H9 (cell line): ENCODE results near the gene MT1M. TPM values are rescaled to one million over a fixed set of nuclear protein-coding genes. Genes with fewer than 3 reads are reported as not detected.
"Not testable (repeated sequence)": the region's sequence is repeated elsewhere in the genome, so short reads cannot be mapped to it uniquely, and the experiment has no call there.

ENCODE experiments used
- DNase-seq: peaks from one replicate; pipeline ENCODE4 v3.0.0-alpha.2; 2017
- H2AFZ ChIP-seq: one replicate; pipeline ENCODE4 v1.6.1; 2013; ENCODE audit warnings: mild to moderate bottlenecking, low read length, control low read depth, moderate library complexity
- H2AK5ac ChIP-seq: 2 replicates; pipeline ENCODE4 v1.6.1; 2013; ENCODE audit warnings: low read length, control low read depth, mixed read lengths; ENCODE audit not compliant: insufficient read length
- H2BK120ac ChIP-seq: one replicate; pipeline ENCODE4 v1.6.1; 2013; ENCODE audit warnings: low read depth, mild to moderate bottlenecking, low read length, control low read depth, inconsistent platforms; ENCODE audit not compliant: poor library complexity, severe bottlenecking
- H2BK12ac ChIP-seq: 2 replicates; pipeline ENCODE4 v1.6.1; 2013; ENCODE audit warnings: low read length, control low read depth, mixed read lengths, low read depth; ENCODE audit not compliant: insufficient read length
- H2BK15ac ChIP-seq: 2 replicates; pipeline ENCODE4 v1.6.1; 2013; ENCODE audit warnings: low read depth, low read length, control low read depth
- H2BK20ac ChIP-seq: one replicate; pipeline ENCODE4 v1.6.1; 2013; ENCODE audit warnings: low read depth, mild to moderate bottlenecking, low read length, control low read depth, inconsistent platforms; ENCODE audit not compliant: poor library complexity, severe bottlenecking
- H2BK5ac ChIP-seq: 2 replicates; pipeline ENCODE4 v1.6.1; 2013; ENCODE audit warnings: low read length, control low read depth, mixed read lengths; ENCODE audit not compliant: insufficient read length
- H3K14ac ChIP-seq: 2 replicates; pipeline ENCODE4 v1.6.1; 2013; ENCODE audit warnings: low read length, control low read depth; ENCODE audit not compliant: insufficient read depth
- H3K18ac ChIP-seq: 2 replicates; pipeline ENCODE4 v1.6.1; 2013; ENCODE audit warnings: low read depth, mild to moderate bottlenecking, mixed read lengths, low read length, control low read depth; ENCODE audit not compliant: insufficient read length
- H3K23ac ChIP-seq: 2 replicates; pipeline ENCODE4 v1.6.1; 2013; ENCODE audit warnings: low read length, control low read depth, mixed read lengths, low read depth; ENCODE audit not compliant: insufficient read length
- H3K23me2 ChIP-seq: 2 replicates; pipeline ENCODE4 v1.6.1; 2013; ENCODE audit warnings: low read depth, mild to moderate bottlenecking, mixed read lengths, low read length, control low read depth; ENCODE audit not compliant: insufficient read length, poor library complexity, severe bottlenecking
- H3K27ac ChIP-seq: 2 replicates; pipeline ENCODE4 v1.5.1; 2013; ENCODE audit warnings: low read length, control low read depth, mixed read lengths, low read depth; ENCODE audit not compliant: insufficient read length
- H3K27me3 ChIP-seq: 2 replicates; pipeline ENCODE4 v1.6.1; 2013; ENCODE audit warnings: low read length, control low read depth, inconsistent platforms; ENCODE audit not compliant: insufficient read depth
- H3K4ac ChIP-seq: 2 replicates; pipeline ENCODE4 v1.6.1; 2013; ENCODE audit warnings: low read depth, mild to moderate bottlenecking, control low read depth, inconsistent platforms, low read length, moderate library complexity
- H3K4me1 ChIP-seq: 2 replicates; pipeline ENCODE4 v1.6.1; 2013; ENCODE audit warnings: low read length, control low read depth, inconsistent platforms; ENCODE audit not compliant: insufficient read depth
- H3K4me2 ChIP-seq: 2 replicates; pipeline ENCODE4 v1.6.1; 2013; ENCODE audit warnings: low read length, control low read depth, mixed read lengths; ENCODE audit not compliant: insufficient read length, insufficient read depth
- H3K56ac ChIP-seq: 2 replicates; pipeline ENCODE4 v1.6.1; 2013; ENCODE audit warnings: low read depth, mild to moderate bottlenecking, mixed read lengths, low read length, control low read depth; ENCODE audit not compliant: insufficient read length
- H3K79me1 ChIP-seq: 2 replicates; pipeline ENCODE4 v1.6.1; 2013; ENCODE audit warnings: low read depth, mild to moderate bottlenecking, moderate library complexity, low read length, control low read depth, inconsistent platforms; ENCODE audit not compliant: insufficient read depth, poor library complexity, severe bottlenecking
- H3K79me2 ChIP-seq: 2 replicates; pipeline ENCODE4 v1.6.1; 2013; ENCODE audit warnings: low read length, control low read depth, inconsistent platforms; ENCODE audit not compliant: insufficient read depth
- H3K9ac ChIP-seq: 2 replicates; pipeline ENCODE4 v1.6.1; 2013; ENCODE audit warnings: low read length, control low read depth, mixed read lengths; ENCODE audit not compliant: insufficient read length; ENCODE audit errors: extremely low read depth
- H3K9me3 ChIP-seq: one replicate; pipeline ENCODE4 v1.6.1; 2013; ENCODE audit warnings: low read depth, low read length, inconsistent platforms; ENCODE audit not compliant: control insufficient read depth
- H3T11ph ChIP-seq: one replicate; pipeline ENCODE4 v1.6.1; 2013; ENCODE audit warnings: mild to moderate bottlenecking, low read length, control low read depth, inconsistent platforms
- H4K20me1 ChIP-seq: one replicate; pipeline ENCODE4 v1.6.1; 2013; ENCODE audit not compliant: control insufficient read depth, insufficient read length, insufficient read depth
- H4K5ac ChIP-seq: 2 replicates; pipeline ENCODE4 v1.6.1; 2013; ENCODE audit warnings: low read depth, mild to moderate bottlenecking, mixed read lengths, low read length, control low read depth; ENCODE audit not compliant: insufficient read length
- H4K8ac ChIP-seq: replicated peaks from 2 replicates; pipeline ENCODE4 v1.6.1; 2013; ENCODE audit warnings: low read length, control low read depth, mixed read lengths, low read depth; ENCODE audit not compliant: insufficient read length
- H4K91ac ChIP-seq: 2 replicates; pipeline ENCODE4 v1.6.1; 2013; ENCODE audit warnings: low read depth, mild to moderate bottlenecking, moderate library complexity, mixed read lengths, low read length, control low read depth; ENCODE audit not compliant: insufficient read length
- H3K27ac Mint-ChIP-seq, 3 experiments: 2 replicates in 2 of 3; 3 replicates in 1 of 3; pipeline ENCODE4 v1.8.0; 2020 to 2021; ENCODE audit warnings: mixed read lengths in 3 of 3, mild to moderate bottlenecking in 1 of 3, moderate library complexity in 1 of 3
- H3K27me3 Mint-ChIP-seq: 2 replicates; pipeline ENCODE4 v1.8.0; 2021; ENCODE audit warnings: low read depth, mild to moderate bottlenecking, moderate library complexity, mixed read lengths
- H3K36me3 Mint-ChIP-seq, 3 experiments: 2 replicates in 2 of 3; 3 replicates in 1 of 3; pipeline ENCODE4 v1.8.0; 2020 to 2021; ENCODE audit warnings: low read depth in 3 of 3, mixed read lengths in 3 of 3; ENCODE audit not compliant: insufficient read depth in 1 of 3
- H3K4me1 Mint-ChIP-seq, 2 experiments: 2 replicates each; pipeline ENCODE4 v1.8.0; 2020; ENCODE audit warnings: mixed read lengths in 2 of 2
- H3K4me3 Mint-ChIP-seq, 2 experiments: 2 replicates in 1 of 2; 3 replicates in 1 of 2; pipeline ENCODE4 v1.8.0; 2020 to 2021; ENCODE audit warnings: mild to moderate bottlenecking in 2 of 2, mixed read lengths in 2 of 2, moderate library complexity in 1 of 2
- H3K9me3 Mint-ChIP-seq, 2 experiments: 2 replicates in 1 of 2; 3 replicates in 1 of 2; pipeline ENCODE4 v1.8.0; 2020; ENCODE audit warnings: mild to moderate bottlenecking in 2 of 2, mixed read lengths in 2 of 2, moderate library complexity in 1 of 2
- CTCF ChIP-seq: fragments of 200-600 bp; sonication (generic); conservative IDR thresholded peaks from 3 replicates; pipeline ENCODE4 v1.8.0; 2021; ENCODE audit warnings: antibody characterized with exemption, mild to moderate bottlenecking
- WGBS: extraction: QIAGEN DNeasy Blood & Tissue Kit; methylation state at CpG from one replicate; pipeline ENCODE4 v1.1.7; 2013; ENCODE audit warnings: missing lambda C conversion rate, low lambda C conversion rate, mixed read lengths; ENCODE audit not compliant: insufficient read length; ENCODE audit errors: extremely low coverage; 5-methylcytosine and 5-hydroxymethylcytosine counted together
- long read RNA-seq: library from polyadenylated mRNA; unstranded; transcript quantifications from one replicate; pipeline ENCODE4 v2.0.0, GENCODE V29; 2020
- total RNA-seq: library from RNA; stranded (reverse); gene quantifications from 2 replicates; pipeline ENCODE4 v1.2.1, GENCODE V29; 2021

MT1M gene
- 1.4 and 2.5 TPM in 2 replicates for total RNA-seq
- long read RNA-seq: 0 reads

DNA sequence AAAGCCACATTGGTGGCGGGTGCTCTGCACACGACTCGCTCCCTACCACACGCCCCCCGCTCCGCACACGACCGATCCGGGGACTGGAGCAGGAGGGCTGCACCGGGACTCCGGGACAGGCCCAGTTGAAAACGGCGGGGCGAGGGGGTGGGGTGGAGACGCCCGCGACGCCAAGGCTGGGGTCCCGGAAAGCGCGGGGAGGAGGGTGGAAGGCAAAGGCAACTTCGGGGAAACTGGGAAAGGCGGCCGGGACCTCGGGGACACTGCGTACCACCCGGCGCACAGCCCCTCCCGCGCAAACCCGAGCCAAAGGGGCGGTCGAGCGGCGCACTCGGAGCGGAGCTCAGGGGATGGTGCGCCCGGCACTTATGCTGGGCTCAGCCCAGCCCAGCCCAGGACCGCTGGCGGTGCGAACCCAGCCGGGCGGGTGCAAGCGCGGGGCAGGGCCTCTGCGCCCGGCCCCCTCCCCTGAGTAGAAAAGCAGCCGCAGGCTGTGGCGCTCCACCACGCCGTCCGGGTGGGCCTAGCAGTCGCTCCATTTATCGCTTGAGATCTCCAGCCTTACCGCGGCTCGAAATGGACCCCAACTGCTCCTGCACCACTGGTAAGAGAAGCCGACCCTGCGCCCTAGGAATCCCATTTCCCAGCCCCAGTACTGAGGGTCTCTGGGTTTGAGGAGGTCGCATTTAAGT lies at the start of gene MT1M:
Gene MT1M, plus strand, starts transcription at position 504 of the 692 bp plus-strand sequence. Its CDS starts 73 bp downstream, at position 577.
- H3K36me3 Mint-ChIP-seq: no peaks in the 10 kb centered on the region; a peak in 1 of 7 replicates
- no peak within 1 kb of the TSS for H3K18ac ChIP-seq
- H3K9ac ChIP-seq: no peak within 1 kb of the TSS
- H2BK12ac ChIP-seq: no peak within 1 kb of the TSS
- no peak within 1 kb of the TSS for H2BK15ac ChIP-seq
- H3T11ph ChIP-seq: no peak within 1 kb of the TSS
- H2AK5ac ChIP-seq: no peak within 1 kb of the TSS
- H2BK120ac ChIP-seq: no peak within 1 kb of the TSS
- no peak for TF ChIP-seq CTCF
- no peak within 1 kb of the TSS for H4K8ac ChIP-seq
- H3K27me3 ChIP-seq: peaks cover 90% of the 10 kb centered on the region
- H3K23ac ChIP-seq: no peak within 1 kb of the TSS
- H3K56ac ChIP-seq: no peak within 1 kb of the TSS
- H2BK5ac ChIP-seq: no peak within 1 kb of the TSS
- H3K4me1 Mint-ChIP-seq: peaks cover 13 to 27% of the 10 kb centered on the region in 2 experiments
- H3K23me2 ChIP-seq: peaks cover 7% of the 10 kb centered on the region
- H3K79me1 ChIP-seq: no peaks in the 10 kb centered on the region
- no peak within 1 kb of the TSS for H4K91ac ChIP-seq
- H3K9me3 ChIP-seq: no peaks in the 10 kb centered on the region
- H4K5ac ChIP-seq: no peak within 1 kb of the TSS
- H3K27ac ChIP-seq: no peak within 1 kb of the TSS
- H3K4me1 ChIP-seq: no peaks in the 10 kb centered on the region
- H4K20me1 ChIP-seq: no peaks in the 10 kb centered on the region
- no CpG with 5 or more reads among the region's 61 CpGs for WGBS
- H3K4ac ChIP-seq: no peak within 1 kb of the TSS
- no peak within 1 kb of the TSS for H2AFZ ChIP-seq
- H2BK20ac ChIP-seq: no peak within 1 kb of the TSS
- peaks cover 99% of the 10 kb centered on the region for H3K27me3 Mint-ChIP-seq
- H3K27ac Mint-ChIP-seq: no peak within 1 kb of the TSS
- H3K79me2 ChIP-seq: no peaks in the 10 kb centered on the region
- peak within 1 kb of the TSS; percentile 66 to 79 for H3K4me3 Mint-ChIP-seq
- peak within 1 kb of the TSS; percentile 77 for H3K4me2 ChIP-seq
- no peak for DNase-seq
- H3K9me3 Mint-ChIP-seq: peaks cover 0 to 12% of the 10 kb centered on the region in 2 experiments; a peak in 2 of 5 replicates
- H3K14ac ChIP-seq: no peak within 1 kb of the TSS

GRCh38 chr16:56582911-56583310 lies 49.5 kb upstream of the MT1M start:
- not testable (repeated sequence) for H3K4me1 ChIP-seq, H3K4me3 Mint-ChIP-seq, H3K4ac ChIP-seq, H3K56ac ChIP-seq, H4K20me1 ChIP-seq, H2AFZ ChIP-seq, H2BK12ac ChIP-seq, H4K91ac ChIP-seq, H2BK15ac ChIP-seq, H3K27ac Mint-ChIP-seq, H2BK20ac ChIP-seq, H3K4me1 Mint-ChIP-seq, H3K27ac ChIP-seq, H3K79me1 ChIP-seq, H2BK5ac ChIP-seq, H3K18ac ChIP-seq, H3K23ac ChIP-seq, H3K14ac ChIP-seq, H3K4me2 ChIP-seq, H3K23me2 ChIP-seq, H3T11ph ChIP-seq, H2AK5ac ChIP-seq, H3K27me3 ChIP-seq, H3K9me3 Mint-ChIP-seq, H4K5ac ChIP-seq, H3K36me3 Mint-ChIP-seq, H3K9ac ChIP-seq, DNase-seq, H4K8ac ChIP-seq, H2BK120ac ChIP-seq, H3K79me2 ChIP-seq, H3K9me3 ChIP-seq
- whole genome bisulfite sequencing: no CpG with 5 or more reads among the region's 2 CpGs
- H3K27me3 Mint-ChIP-seq: peaks cover 70% of the 10 kb centered on the region
